ENCODE results near the gene ADGRB2.

Gene ADGRB2

GRCh38 chr1:31748365-31748764 is 15.8 kb downstream of the ADGRB2 start:
- DNase-seq, result no peak

GRCh38 chr1:31747304-31747703 is 16.8 kb downstream of the ADGRB2 start:
- DNase-seq, result no peak

GRCh38 chr1:31746687-31747086 is 17.5 kb downstream of the ADGRB2 start:
- no peak for DNase-seq

- DNase-seq, result no peak
These were observed 18.0 kb downstream of the ADGRB2 start for GRCh38 chr1:31745946-31746670.

- DNase-seq, result no peak
These were observed 18.8 kb downstream of the ADGRB2 start for GRCh38 chr1:31745096-31745945.

GRCh38 chr1:31744165-31744888 is 19.8 kb downstream of the ADGRB2 start:
- DNase-seq, result no peak

- no peak for DNase-seq
These were observed 21.5 kb downstream of the ADGRB2 start for GRCh38 chr1:31742462-31743212.

GRCh38 chr1:31739346-31739745 is 24.8 kb downstream of the ADGRB2 start:
- no peak for DNase-seq

GRCh38 chr1:31736675-31737074 is 27.5 kb downstream of the ADGRB2 start:
- DNase-seq, result no peak

GRCh38 chr1:31735571-31735970 is 28.6 kb downstream of the ADGRB2 start:
- DNase-seq, result no peak

GRCh38 chr1:31734582-31735107 is 29.5 kb downstream of the ADGRB2 start:
- DNase-seq, result no peak

GRCh38 chr1:31733389-31734219 is 30.5 kb downstream of the ADGRB2 start:
- DNase-seq, result no peak

- DNase-seq, result no peak
These were observed 31.3 kb downstream of the ADGRB2 start for GRCh38 chr1:31732751-31733289.

GRCh38 chr1:31732343-31732742 is 31.8 kb downstream of the ADGRB2 start:
- DNase-seq, result no peak

- DNase-seq, result no peak
These were observed 33.0 kb downstream of the ADGRB2 start for GRCh38 chr1:31731049-31731565.

- DNase-seq, result no peak
These were observed 33.6 kb downstream of the ADGRB2 start for GRCh38 chr1:31730336-31731048.

- no peak for DNase-seq
These were observed 36.3 kb downstream of the ADGRB2 start for GRCh38 chr1:31727849-31728248.

GRCh38 chr1:31727195-31727594 is 36.9 kb downstream of the ADGRB2 start:
- DNase-seq, result no peak

GRCh38 chr1:31726715-31727114 is 37.4 kb downstream of the ADGRB2 start:
- DNase-seq, result no peak

GRCh38 chr1:31725777-31726535 is 38.2 kb downstream of the ADGRB2 start:
- DNase-seq, result no peak
